ENCODE measurements around the gene CSF2RB.

The CSF2RB gene

DNA sequence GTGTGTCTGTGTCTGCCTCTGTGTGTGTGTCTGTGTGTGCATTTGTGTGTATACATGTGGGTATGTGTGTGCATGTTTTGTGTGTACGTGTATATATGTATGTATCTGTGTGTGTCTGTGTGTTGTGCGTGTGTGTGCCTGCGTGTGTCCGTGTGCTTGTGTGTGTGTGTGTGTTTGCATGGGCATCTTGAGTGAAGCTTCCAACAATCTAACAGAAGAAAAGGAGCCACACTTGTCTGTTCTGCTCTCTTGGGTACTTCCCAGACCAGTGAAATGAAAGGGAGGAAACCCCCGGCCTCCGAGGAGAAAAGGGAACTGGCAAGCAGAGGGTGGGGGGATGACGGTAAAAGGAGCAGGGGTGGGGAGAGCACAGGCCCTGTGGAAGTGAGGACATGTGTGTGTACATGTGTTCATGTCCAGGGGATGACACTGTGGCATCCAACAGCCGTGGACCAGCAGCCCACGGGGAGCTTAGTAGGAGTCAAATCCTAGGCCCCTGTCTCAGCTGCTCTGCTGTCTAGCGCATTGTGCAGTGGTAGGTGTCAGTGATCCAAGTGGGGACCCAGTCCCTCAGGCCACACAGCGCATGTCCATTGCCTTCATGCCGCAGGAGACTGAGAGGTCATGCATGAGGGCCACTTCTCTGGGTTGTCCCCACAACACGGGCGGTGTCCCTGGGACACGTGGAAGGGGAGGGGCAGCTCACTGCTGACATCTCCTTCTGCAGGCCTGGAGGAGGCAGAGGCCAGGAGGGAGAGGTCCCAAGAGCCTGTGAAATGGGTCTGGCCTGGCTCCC lies 8.1 kb downstream of the CSF2RB start:
- DNase-seq (ENCODE audit: low read depth in 3 of 3), result no peak

DNA sequence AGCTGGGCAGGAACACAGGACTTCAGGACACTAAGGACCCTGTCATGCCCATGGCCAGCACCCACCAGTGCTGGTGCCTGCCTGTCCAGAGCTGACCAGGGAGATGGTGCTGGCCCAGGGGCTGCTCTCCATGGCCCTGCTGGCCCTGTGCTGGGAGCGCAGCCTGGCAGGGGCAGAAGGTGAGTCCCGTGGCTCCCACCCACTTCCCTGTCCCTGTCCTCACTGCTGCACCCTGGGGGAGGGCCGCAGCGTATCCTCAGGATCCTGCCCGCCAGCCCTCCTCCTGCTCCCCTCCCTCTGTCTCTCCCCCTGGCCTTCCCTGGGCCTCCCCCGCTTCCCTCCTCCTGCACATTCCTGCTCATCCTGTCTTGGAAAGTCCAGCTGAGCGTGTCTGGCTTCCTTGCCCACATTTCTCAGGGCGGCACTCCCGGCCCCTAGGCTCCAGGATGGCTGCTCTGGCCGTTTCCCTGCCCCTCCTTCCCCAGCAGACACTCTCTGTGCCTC lies 8.7 kb downstream of the CSF2RB start:
- no peak for DNase-seq (ENCODE audit: low read depth in 3 of 3)

DNA sequence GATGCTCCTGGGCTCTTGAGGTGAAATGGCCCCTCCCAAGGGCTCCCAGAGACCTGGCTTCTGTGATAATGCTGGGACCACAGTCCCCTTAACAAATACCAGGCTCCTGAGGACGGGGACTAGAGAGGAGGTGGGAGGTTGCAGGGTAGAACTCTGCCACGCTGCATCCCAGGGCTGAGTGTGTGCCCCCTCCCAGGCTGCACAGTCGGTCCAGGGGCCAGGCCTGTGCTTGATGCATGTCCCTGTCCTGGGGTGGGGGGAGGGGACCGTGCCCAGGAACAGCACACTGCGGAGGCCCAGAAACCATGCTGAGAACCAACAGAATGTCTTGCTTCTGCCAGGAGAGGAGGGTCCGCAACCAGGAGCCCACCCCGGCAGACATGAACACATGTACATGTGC lies 9.3 kb downstream of the CSF2RB start:
- no peak for DNase-seq (ENCODE audit: low read depth in 3 of 3)

DNA sequence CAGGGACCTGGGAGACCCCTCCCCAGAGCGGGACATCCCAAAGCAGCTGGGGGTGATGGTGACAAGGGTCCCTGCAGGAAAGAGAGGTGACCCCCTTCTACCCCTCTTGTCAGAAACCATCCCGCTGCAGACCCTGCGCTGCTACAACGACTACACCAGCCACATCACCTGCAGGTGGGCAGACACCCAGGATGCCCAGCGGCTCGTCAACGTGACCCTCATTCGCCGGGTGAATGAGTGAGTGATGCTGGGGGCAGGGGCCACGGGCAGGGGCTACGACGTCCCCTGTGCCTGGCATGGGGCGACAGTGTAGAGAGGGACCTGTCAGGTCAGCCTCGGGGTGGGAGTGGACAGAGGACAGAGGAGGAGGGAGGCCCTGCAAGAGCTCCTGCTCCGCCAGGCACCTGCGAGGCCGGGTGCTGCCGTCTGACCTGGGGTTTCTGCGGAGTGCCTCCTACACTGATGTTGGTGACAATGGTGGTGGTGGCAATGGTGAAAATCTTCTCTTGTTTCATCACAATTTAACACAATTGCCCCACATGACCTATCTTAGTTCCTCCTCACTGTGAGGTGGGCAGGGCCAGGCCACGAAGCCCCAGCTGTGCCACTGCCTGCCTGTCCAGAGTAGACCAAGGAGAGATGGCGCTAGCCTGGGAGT lies 9.8 kb downstream of the CSF2RB start:
- no peak for DNase-seq (ENCODE audit: low read depth in 3 of 3)

DNA sequence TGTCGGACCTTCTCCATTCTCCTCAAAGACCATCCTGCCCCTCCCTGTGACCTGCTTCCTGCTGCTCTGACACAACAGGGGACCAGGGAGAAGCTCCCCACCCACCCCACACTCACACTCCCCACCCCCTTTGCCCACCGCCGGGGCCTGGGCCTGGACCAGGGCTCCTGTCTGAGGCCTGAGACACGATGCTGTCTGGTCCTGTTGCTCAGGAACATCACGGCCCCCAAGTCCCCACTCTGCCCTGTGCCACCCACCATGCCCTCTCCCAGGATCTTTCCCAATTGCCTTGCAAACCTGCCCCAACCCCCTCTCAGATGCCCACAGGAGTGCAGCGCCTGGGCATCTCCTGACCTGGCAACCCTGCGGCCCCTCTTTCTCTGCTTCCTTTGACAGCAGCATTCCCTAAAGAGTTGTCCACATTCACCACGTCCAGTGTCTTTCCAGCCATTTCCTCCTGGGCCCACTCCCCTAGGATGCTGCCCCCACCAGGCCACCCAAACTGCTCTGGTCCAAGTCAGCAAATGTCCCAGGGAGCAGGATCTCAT lies 10.8 kb downstream of the CSF2RB start:
- no peak for DNase-seq (ENCODE audit: low read depth in 3 of 3)

DNA sequence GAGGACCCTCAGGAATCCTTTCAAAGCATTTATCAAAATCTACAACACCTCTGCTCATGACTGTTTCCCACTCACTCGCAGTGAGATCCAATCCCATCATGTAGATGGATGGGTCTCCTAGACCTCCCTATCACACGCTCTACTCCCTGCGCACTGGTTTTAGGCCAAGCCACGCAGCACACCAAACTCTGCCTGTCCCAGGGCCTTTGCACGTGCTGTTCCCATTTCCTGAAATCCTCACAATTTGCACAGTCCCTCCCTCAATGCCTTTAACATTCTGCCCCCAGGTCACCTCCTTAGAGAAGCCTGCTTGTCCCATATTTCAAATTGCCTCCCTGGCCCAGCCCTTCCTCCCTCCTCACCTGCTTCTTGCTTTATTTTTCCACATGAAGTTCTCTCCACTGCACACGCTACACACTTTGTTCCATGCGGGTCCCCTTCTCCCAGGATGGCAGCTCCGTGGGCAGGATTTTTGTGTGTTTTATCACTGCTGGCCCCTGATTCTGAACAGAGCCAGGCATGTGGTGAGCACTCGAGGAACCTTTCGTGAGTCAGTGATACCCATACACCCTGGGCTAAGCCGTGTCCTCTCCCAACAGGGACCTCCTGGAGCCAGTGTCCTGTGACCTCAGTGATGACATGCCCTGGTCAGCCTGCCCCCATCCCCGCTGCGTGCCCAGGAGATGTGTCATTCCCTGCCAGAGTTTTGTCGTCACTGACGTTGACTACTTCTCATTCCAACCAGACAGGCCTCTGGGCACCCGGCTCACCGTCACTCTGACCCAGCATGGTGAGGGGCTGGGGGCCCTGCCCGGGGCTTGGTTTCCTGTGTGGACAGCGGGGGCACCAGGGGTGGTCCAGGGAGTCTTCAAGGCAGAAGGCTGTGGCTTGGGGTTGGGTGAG lies 12.2 kb downstream of the CSF2RB start:
- no peak for DNase-seq (ENCODE audit: low read depth in 3 of 3)

DNA sequence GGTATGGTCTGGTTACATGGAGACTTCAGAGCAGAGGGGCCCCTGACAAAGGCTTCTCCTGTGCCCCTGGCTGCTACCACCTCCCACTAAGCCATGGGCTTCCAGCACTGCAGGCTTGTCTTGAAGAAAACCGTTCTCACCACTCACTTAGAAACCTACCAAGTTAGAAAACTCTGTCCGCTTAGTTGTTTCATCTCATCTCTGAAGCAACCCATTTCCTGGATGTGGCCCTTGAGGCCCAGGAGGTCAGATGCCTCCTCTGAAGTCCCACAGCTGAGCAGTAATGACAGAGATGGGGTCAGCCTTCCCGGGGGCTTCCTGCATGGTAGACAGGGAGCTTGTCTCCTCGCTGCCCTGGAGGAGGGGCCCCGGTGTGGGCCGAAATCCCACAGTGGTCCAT lies 12.9 kb downstream of the CSF2RB start:
- DNase-seq (ENCODE audit: low read depth in 3 of 3), result no peak

DNA sequence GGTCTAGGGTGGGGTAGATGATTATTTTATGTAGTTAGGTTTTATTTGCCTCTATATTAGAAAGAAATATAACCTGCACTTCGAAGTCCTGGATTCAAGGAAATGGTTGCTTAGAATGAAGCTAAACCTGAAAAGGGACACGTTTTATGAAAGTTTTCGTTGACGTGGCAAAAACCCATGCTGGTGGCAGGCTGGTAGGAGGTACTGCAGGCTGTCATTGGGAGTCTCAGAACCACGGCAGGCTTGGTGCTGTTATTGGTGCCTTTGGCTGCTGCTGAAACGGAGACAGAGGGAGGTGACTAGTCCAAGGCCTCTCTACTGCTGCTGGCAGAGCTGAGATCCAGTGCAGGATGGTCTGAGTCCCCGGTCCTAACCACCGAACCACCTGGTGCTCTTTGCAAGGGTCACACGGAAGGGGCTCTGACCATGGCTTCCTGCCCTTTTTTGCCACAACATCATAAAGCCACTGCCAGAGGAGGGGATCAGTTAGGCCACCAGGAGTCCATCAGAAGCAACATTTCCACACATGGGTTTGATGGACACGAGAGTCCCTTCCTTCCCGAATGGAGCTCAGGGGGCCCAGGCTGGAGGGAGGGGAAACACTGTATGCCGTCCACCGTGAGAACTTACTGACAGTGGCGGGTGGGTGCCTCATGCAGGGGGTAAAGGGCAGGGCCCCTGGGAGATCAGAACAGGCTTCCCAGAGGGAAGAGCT lies 13.4 kb downstream of the CSF2RB start:
- DNase-seq (ENCODE audit: low read depth in 3 of 3), result no peak

DNA sequence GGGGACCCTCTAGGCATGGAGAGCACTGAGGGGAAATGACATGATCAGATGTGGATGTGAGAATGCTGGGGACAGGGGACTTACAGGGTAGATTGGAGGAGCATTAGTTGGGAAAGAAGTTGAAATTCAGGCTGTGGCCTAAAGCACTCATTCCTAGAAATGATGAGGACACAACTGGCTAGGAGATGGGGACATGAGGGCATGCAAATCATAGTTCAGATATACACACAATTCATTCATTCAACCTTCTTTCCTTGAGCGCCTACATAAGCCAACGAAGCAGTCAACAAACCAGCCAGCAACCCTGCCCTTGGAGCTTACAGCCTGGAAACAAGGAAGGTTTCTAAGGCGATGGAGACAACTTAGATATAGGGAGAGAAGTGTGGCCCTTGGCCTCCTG lies 14.2 kb downstream of the CSF2RB start:
- no peak for DNase-seq (ENCODE audit: low read depth in 3 of 3)

DNA sequence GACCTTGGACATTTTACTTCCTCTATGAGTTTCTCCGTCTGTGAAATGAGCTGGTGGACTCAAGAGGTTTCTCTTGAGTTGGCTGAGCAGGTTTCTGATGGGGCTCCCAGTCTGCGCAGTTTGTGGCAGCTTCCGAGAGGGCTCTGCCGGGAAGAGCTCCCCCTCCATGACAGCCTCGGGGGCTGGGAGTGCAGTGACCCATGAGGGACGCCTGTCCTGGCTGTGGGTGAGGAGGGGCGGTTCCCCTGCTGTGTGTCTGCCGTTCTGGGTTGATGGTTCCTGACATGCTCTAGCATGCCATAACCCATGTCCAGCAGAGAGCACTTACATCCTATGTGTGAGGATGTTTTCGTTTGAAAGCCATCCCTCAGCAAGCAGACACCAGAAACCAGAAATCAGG lies 14.8 kb downstream of the CSF2RB start:
- no peak for DNase-seq (ENCODE audit: low read depth in 3 of 3)

DNA sequence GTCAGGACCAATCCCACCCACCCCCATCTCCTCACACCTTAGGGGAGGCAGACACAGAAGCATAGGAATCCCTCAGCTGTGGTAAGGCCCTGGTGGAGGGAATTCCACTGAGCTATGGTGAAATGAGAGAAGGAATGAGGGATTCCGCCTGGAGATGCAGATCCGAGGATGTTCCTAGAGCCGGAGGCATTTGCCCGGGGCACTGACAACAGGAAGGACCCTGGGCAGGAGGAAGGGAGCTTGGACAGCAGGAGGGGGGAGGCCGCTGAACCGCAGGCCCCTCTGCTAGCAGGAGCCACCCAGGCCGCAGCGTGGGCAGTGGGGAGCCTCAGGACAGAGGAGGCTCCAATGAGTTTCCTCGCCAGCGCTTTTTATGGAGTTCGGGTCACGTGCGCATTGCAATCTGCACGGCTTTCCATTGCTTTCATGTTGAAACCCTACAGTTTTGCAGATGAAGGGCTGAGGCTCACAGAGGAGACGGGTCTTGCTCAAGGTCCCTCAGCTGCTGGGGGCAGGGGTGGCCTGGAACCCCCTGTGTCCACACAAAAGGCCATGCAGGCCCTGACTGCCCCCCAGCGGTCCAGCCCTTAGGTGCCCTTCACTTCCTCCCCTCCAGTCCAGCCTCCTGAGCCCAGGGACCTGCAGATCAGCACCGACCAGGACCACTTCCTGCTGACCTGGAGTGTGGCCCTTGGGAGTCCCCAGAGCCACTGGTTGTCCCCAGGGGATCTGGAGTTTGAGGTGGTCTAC lies 15.5 kb downstream of the CSF2RB start:
- no peak for DNase-seq (ENCODE audit: low read depth in 3 of 3)

DNA sequence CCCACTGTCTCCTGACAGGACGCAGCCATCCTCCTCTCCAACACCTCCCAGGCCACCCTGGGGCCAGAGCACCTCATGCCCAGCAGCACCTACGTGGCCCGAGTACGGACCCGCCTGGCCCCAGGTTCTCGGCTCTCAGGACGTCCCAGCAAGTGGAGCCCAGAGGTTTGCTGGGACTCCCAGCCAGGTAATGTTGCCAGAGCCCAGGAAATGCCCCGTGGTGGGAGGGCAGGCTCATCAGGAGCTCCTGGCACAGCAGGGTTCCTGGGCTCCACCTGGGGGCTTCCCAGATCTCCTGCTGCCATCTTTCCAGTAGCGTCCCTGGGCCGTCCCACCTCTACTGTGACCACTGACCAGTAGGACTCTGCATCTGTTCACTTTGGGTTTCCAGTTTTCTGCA lies 16.2 kb downstream of the CSF2RB start:
- DNase-seq (ENCODE audit: low read depth in 3 of 3), result no peak

DNA sequence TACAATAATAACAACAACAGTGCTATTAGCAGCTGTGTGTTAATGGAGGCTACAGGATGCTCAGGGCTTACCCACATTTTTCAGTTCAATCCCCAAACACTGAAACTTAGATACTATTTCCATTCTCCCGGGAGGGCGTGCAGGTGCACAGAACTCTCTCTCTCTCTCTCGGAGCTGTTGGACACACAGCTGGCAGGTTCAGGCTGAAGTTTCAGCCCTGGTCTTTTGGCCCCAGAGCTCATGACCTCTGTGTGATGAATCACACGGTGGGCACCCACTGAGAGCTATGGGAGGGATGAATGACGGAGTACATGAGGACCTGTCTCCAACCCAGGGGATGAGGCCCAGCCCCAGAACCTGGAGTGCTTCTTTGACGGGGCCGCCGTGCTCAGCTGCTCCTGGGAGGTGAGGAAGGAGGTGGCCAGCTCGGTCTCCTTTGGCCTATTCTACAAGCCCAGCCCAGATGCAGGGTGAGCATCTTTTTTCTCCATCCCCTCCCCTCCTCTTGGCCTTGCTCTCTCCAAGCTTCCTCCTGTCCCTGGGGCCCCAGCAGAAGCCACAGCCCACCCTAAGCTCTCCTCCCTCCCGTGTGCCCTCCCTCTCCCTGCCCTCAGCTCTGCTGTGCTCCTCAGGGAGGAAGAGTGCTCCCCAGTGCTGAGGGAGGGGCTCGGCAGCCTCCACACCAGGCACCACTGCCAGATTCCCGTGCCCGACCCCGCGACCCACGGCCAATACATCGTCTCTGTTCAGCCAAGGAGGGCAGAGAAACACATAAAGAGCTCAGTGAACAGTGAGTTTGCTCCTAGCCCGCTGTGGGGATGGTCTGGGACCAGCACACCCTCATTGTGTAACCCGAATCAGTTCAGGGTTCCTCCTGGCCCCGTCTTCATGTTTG lies 16.9 kb downstream of the CSF2RB start:
- no peak for DNase-seq (ENCODE audit: low read depth in 3 of 3)

DNA sequence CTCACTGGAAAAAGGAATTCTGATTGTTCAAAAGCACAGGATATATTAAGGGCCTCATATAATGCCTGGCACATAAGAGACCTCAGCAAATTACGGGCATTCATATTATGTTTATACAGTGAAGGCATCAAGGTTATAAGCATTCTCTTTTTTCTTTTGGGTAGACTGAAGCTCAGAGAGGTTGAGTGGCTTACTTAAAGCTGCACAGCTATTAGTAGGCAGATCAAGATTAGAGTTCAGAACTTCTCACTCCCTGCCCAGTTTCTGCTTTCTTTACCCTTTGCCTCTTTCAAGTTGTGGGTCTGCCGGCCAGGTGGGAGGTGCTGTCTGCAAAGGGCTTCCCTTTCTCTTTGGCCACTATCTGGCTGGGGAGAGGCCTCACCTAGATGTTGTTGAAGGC lies 18.0 kb downstream of the CSF2RB start:
- DNase-seq (ENCODE audit: low read depth in 3 of 3), result no peak

DNA sequence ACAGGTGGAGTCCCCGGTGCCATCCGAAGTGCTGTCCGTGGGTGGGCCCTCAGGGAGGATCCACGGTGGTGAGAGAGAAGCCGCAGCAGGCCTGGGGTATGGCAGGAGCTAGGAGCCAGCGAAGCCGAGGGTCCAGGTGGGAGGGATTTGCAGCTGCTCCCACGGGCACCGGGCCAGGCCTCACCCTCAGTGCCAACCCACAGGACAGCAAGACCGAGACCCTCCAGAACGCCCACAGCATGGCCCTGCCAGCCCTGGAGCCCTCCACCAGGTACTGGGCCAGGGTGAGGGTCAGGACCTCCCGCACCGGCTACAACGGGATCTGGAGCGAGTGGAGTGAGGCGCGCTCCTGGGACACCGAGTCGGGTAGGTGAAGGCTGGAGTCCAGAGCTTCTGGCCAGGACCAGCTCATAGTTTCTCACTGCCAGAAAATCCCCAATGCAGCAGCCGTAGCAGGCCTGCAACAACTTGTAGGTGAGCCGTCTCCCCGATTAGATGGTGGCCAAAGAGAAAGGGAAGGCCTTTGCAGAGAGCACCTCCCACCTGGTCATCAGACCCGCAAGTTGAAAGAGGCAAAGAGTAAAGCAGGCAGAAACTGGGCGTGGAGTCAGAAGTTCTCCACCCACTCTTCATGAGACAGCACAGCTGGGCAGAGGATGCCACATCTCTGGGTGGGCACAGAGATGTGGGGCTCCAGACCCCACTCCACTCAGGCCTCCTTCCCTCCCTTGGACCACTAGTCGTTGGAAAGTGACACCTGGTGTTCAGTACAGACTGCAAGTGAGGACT lies 20.4 kb downstream of the CSF2RB start:
- no peak for DNase-seq (ENCODE audit: low read depth in 3 of 3)

DNA sequence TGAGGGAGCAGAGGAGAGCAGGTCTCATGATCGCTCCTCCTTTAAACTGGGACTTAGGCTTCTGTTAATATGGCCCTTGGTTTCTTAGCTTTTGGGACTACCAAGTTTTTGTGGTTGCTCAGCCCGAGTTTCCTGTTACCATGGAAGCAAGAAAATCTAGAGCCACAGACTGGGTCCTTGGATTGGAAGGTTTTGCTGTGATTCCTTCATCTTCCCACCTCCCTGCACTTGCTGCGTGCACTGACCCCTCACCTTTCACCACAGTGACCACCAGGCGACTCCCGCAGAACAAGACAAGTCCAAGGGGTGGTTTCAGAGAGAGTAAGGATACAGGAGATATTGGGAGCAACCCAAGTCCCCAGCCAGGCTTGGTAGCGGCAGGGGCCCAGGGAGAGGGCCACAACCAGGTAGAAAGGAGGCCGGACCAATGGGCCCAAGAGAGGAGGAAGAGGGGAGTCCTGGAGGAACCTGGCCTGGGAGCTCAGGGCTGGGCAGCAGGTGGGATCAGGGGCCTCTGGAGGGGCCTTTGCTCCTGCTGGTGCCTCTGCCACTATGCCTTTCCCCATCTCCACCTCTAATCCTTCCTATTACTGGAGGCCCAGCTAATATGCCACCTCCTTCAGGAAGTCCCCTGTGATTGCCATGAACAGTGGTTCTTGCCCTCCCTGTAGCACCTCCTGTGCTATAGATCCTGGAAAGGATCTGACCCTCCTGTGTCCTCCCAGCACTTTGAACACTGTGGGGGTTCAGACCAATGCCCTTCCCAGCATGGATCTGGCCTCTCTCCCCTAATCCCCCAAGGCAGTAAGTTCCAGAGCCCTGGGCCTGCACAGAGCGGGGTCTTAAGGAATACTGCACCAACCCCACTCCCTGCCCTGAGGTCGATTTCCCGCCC lies 21.2 kb downstream of the CSF2RB start:
- no peak for DNase-seq (ENCODE audit: low read depth in 3 of 3)

DNA sequence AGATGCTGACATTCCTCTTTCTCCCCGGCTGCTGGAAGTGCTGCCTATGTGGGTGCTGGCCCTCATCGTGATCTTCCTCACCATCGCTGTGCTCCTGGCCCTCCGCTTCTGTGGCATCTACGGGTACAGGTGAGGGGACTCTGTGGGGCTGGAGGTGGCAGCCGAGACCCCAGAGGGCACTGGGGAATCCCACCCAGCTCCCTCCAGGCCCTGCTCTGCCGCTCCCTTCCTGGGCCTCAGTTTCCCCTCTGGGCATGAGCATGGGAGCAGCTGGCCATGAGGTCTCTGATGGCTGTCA lies 21.8 kb downstream of the CSF2RB start:
- DNase-seq (ENCODE audit: low read depth in 3 of 3), result no peak

DNA sequence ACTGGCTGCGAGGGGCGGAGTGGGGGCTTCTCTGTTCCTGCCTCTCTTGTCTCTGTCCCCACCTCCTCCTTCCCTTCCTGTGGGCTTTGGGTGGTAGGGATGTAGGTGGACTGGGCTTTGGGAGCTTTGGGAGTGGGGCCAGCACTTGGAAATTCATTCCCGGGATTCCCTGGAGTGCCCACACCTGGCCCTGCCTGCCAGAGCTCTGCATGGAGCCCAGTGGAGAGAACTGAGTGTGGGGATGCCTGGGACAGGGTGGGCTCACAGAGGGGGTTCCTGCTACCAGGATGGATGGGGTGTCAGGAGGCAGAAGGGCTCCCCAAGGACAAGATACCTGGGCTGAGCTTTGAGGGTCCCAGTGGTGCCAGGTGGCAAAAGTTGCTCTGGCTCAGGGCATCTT lies 22.3 kb downstream of the CSF2RB start:
- DNase-seq (ENCODE audit: low read depth in 3 of 3), result no peak

Measured in stimulated activated CD4-positive, alpha-beta T cell treated with anti-CD3 and anti-CD28 coated beads, TNF-alpha, amount 100 ng/mL, for 24 hours (primary cell).